Fibroblast of the conjunctiva (primary cell): ENCODE data around the gene DEDD2.

Experiments used
- DNase-seq: peaks from one replicate; pipeline ENCODE4 v3.0.0-alpha.2; 2010; ENCODE audit warnings: low read depth

DEDD2 gene

GRCh38 chr19:42228641-42229040 is 11.2 kb upstream of the DEDD2 start:
- no peak for DNase-seq

GRCh38 chr19:42226886-42227285 is 9.4 kb upstream of the DEDD2 start:
- DNase-seq: no peak

- no peak for DNase-seq
Measured at GRCh38 chr19:42225718-42226292, 8.3 kb upstream of the DEDD2 start.

- DNase-seq: no peak
Measured at GRCh38 chr19:42224940-42225717, 7.7 kb upstream of the DEDD2 start.

GRCh38 chr19:42220751-42221097 is 3.2 kb upstream of the DEDD2 start:
- no peak for DNase-seq

GRCh38 chr19:42219812-42220750 is 2.6 kb upstream of the DEDD2 start, which contains the start of gene ZNF526:
TSS of gene ZNF526 (plus strand) at chr19:42220312. CDS start at chr19:42224404, 4,092 bp downstream.
- peak; percentile 95 for DNase-seq

GRCh38 chr19:42216653-42217519 is 591 bp downstream of the DEDD2 start:
- DNase-seq: no peak

GRCh38 chr19:42214810-42215485 is 2.5 kb downstream of the DEDD2 start:
- DNase-seq: no peak

- DNase-seq: no peak
Measured at GRCh38 chr19:42212886-42213285, 4.6 kb downstream of the DEDD2 start.

GRCh38 chr19:42208612-42209011 is 8.9 kb downstream of the DEDD2 start:
- DNase-seq: no peak

- no peak for DNase-seq
Measured at GRCh38 chr19:42207767-42208271, 9.7 kb downstream of the DEDD2 start.

GRCh38 chr19:42206871-42207755 is 10.4 kb downstream of the DEDD2 start:
- no peak for DNase-seq

- no peak for DNase-seq
Measured at GRCh38 chr19:42204664-42205063, 12.8 kb downstream of the DEDD2 start.

- no peak for DNase-seq
Measured at GRCh38 chr19:42203700-42204099, 13.8 kb downstream of the DEDD2 start.

GRCh38 chr19:42202290-42202880 is 15.1 kb downstream of the DEDD2 start:
- DNase-seq: no peak

- no peak for DNase-seq
Measured at GRCh38 chr19:42201489-42202289, 15.8 kb downstream of the DEDD2 start.

- no peak for DNase-seq
Measured at GRCh38 chr19:42200116-42200715, 17.3 kb downstream of the DEDD2 start.

- DNase-seq: no peak
Measured at GRCh38 chr19:42199440-42200115, 17.9 kb downstream of the DEDD2 start.
